ENCODE results near the gene NALCN.

DNA sequence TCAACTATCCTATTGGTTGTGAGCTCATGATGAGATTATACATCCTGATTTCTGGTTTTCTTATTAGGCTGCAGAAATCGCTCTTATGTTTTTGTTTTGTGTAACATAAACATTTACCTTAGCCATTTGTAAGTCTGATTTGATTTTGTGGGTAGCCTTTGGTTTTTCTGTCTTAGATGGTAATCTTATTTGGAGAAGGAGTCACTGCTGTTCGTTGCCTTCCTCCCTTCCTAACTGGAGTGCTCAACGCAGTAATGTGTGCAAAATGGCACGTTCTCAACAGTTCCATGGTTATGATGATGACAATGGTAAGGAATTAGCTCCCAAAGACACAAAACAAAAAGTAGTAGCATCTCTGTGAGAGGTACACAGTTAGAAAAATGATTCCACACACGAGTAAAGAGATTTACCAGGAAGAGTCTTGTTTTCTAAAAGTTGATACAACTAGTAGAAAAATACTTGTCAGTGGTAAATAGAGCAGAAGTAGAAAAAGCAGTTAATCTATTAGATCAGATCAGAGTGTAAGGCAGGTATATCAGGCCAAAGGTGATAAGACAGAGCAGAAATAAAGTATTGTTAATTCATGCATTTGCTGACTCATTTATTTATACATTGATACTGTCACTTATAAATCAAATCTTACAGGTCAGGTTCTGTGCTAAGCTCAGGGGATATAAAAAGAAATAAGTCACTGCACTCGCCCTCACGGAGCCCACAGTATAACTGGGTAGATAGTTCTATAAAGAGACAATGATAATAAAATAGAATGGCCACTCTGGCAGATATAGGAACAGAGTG, 270.0 kb downstream of the NALCN start:
- TF ChIP-seq POLR2A (IDR thresholded peaks at IDR 0.05): no peak
- TF ChIP-seq, protein P1, sequence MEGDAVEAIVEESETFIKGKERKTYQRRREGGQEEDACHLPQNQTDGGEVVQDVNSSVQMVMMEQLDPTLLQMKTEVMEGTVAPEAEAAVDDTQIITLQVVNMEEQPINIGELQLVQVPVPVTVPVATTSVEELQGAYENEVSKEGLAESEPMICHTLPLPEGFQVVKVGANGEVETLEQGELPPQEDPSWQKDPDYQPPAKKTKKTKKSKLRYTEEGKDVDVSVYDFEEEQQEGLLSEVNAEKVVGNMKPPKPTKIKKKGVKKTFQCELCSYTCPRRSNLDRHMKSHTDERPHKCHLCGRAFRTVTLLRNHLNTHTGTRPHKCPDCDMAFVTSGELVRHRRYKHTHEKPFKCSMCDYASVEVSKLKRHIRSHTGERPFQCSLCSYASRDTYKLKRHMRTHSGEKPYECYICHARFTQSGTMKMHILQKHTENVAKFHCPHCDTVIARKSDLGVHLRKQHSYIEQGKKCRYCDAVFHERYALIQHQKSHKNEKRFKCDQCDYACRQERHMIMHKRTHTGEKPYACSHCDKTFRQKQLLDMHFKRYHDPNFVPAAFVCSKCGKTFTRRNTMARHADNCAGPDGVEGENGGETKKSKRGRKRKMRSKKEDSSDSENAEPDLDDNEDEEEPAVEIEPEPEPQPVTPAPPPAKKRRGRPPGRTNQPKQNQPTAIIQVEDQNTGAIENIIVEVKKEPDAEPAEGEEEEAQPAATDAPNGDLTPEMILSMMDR (IDR thresholded peaks at IDR 0.05): no peak

Data from right lobe of liver (tissue), 4 donors.